ENCODE measurements around the gene MACO1.
"Not testable (repeated sequence)": the region's sequence is repeated elsewhere in the genome, so short reads cannot be mapped to it uniquely, and the experiment has no call there.

MACO1 gene

GRCh38 chr1:25430073-25430966, at the start of gene MACO1:
MACO1 (plus strand) TSS chr1:25430897; CDS start chr1:25431099, 202 bp downstream.
- ATAC-seq: peak; percentile 96
- TF ChIP-seq ZNF8 (CRISPR knock-in tag; IDR thresholded peaks at IDR 0.05) (no peak), PPARA (CRISPR knock-in tag; IDR thresholded peaks at IDR 0.05; ENCODE audit: borderline replicate concordance) (no peak), GLIS3 (CRISPR knock-in tag; IDR thresholded peaks at IDR 0.05) (no peak), ARNTL (CRISPR knock-in tag; IDR thresholded peaks at IDR 0.05; ENCODE audit: borderline replicate concordance, low read depth) (no peak)
- TF ChIP-seq, protein P1, sequence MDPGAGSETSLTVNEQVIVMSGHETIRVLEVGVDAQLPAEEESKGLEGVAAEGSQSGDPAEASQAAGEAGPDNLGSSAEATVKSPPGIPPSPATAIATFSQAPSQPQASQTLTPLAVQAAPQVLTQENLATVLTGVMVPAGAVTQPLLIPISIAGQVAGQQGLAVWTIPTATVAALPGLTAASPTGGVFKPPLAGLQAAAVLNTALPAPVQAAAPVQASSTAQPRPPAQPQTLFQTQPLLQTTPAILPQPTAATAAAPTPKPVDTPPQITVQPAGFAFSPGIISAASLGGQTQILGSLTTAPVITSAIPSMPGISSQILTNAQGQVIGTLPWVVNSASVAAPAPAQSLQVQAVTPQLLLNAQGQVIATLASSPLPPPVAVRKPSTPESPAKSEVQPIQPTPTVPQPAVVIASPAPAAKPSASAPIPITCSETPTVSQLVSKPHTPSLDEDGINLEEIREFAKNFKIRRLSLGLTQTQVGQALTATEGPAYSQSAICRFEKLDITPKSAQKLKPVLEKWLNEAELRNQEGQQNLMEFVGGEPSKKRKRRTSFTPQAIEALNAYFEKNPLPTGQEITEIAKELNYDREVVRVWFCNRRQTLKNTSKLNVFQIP (CRISPR knock-in tag; IDR thresholded peaks at IDR 0.05; ENCODE audit: borderline replicate concordance, low read depth): no peak

GRCh38 chr1:25382543-25382942, 48.2 kb upstream of the MACO1 start:
- not testable (repeated sequence) for ATAC-seq

DNA sequence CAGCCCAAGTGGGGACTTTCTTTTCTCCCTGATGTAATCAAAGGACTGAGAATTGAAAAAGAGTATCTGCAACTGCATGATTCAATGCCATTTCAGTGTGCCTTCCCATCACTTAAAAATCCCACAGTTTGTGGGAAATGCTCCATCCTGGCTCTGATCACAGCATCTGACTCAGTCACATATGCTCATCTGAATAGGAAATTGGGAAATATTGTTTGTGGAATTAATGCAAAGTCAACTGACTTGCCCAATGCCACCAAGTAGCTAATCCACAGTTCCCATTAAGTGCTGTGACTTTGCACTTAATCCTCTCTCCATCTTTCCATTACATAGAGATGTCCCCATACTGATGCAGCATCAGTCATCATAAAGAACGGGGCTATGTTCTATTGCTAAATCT, 47.6 kb upstream of the MACO1 start:
- ATAC-seq: not testable (repeated sequence)

- ATAC-seq: not testable (repeated sequence)
These were observed 46.8 kb upstream of the MACO1 start for GRCh38 chr1:25383875-25384274.

DNA sequence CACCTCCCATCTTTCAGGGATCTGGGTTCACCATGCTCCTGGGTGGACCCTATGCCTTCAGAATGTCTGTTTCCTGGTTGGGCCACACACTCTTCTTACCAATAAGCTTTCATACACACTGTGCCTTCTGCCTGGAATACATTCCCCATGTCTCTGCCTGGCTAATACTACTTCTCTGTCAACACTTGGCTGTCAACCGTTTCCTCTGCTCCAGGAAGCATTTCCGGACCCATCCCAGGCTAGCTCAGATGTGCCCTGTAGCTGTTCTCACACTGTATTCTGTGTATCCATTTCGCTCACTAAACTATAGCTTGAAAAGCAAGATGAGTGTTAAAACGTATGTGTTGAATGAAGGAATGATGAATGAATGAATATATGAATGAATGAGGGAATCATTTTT, 43.6 kb upstream of the MACO1 start:
- peak; percentile 20; the same call in 1 of the 3 replicates for ATAC-seq

DNA sequence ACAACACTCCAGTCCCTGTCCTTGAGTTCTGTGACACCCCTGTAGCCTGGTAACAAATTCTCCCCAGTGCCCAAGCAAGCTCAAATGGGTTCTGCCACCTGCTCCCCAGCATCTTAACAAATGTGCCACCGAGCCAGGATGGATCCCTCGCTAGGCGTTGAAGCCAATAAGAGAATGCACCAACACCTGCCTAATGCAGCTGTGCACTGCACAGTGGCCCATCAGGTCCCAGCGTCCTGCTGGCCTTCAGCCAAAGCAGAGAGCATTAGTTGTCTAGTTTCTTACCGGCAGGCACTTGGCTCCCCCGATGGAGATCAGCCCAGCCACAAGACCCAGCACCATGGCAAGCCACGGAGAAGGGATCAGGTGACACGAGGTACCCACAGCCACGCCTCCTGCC, 42.0 kb upstream of the MACO1 start:
- ATAC-seq: not testable (repeated sequence)

- not testable (repeated sequence) for ATAC-seq
These were observed 41.0 kb upstream of the MACO1 start for GRCh38 chr1:25389721-25390120.

- no peak for ATAC-seq
- TF ChIP-seq ESRRG (CRISPR knock-in tag; IDR thresholded peaks at IDR 0.05) (no peak), GLIS3 (CRISPR knock-in tag; IDR thresholded peaks at IDR 0.05) (no peak), ARNTL (CRISPR knock-in tag; IDR thresholded peaks at IDR 0.05; ENCODE audit: borderline replicate concordance, low read depth) (no peak), ZNF565 (CRISPR knock-in tag; conservative IDR thresholded peaks at IDR 0.05; ENCODE audit: low read depth) (no peak), PPARA (CRISPR knock-in tag; IDR thresholded peaks at IDR 0.05; ENCODE audit: borderline replicate concordance) (no peak), CSRNP3 (CRISPR knock-in tag; IDR thresholded peaks at IDR 0.05) (no peak), TSHZ2 (CRISPR knock-in tag; IDR thresholded peaks at IDR 0.05) (no peak), ZC3H10 (CRISPR knock-in tag; IDR thresholded peaks at IDR 0.05) (no peak), CSDC2 (CRISPR knock-in tag; IDR thresholded peaks at IDR 0.05) (no peak), TOX (CRISPR knock-in tag; IDR thresholded peaks at IDR 0.05; ENCODE audit: borderline replicate concordance) (no peak)
- TF ChIP-seq, protein P1 (CRISPR knock-in tag; IDR thresholded peaks at IDR 0.05; ENCODE audit: borderline replicate concordance, low read depth): no peak
These were observed 37.9 kb upstream of the MACO1 start for GRCh38 chr1:25392841-25393240.

GRCh38 chr1:25397549-25397948, 33.1 kb upstream of the MACO1 start:
- not testable (repeated sequence) for ATAC-seq

GRCh38 chr1:25398079-25398478, 32.6 kb upstream of the MACO1 start:
- ATAC-seq: not testable (repeated sequence)

GRCh38 chr1:25402947-25403803, 27.5 kb upstream of the MACO1 start:
- peak; percentile 97 for ATAC-seq

All from SK-N-SH treated with all-trans-retinoic acid at 6 μM for 48 hours (cell line).